SH-SY5Y (cell line): ENCODE results near the gene MST1.

Experiments used
- GATA2 ChIP-seq: IDR thresholded peaks from 2 replicates; pipeline ENCODE4 v1.6.1; 2011; ENCODE audit warnings: mild to moderate bottlenecking, low read depth, low read length
- GATA3 ChIP-seq: IDR thresholded peaks from 2 replicates; pipeline ENCODE4 v1.6.1; 2011; ENCODE audit warnings: low read depth, mild to moderate bottlenecking, low read length, moderate library complexity

The MST1 gene

GRCh38 chr3:49713336-49714105 is 24.2 kb upstream of the MST1 start:
- TF ChIP-seq GATA2 = no peak
- TF ChIP-seq GATA3 = no peak

DNA sequence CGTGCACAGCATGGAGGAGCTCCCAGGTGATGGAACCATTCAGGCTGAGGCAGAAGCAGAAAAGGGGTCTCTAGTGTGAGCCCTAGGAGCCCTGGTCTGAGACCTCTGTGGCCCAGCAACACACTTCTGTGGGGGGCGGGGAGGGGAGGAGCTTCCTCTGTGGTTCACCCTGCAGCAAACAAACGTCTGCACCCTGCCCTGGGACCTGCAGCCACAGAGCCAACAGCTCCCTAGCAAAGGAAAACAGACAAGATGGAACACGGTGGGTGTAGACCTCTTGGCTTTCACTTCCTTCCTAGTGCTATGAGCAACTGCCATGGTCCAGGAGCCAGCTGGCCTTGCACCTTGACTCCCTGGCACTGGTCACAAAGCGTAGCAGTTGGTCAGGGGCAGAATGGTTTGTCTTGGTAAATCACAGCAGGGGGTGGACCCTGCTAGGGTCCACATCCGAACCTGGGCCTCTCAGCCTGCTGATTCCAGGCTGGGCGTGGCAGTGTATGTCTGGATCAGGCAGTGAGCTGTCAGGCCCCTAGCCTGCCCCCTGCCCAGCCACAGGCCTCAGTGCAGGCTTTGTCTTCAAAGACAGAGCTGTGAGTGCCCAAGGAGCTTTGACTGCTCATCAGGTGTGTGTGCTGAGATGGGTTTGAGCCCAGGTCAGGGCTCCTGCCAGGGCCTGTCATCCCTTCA is 23.5 kb upstream of the MST1 start:
- TF ChIP-seq GATA2 (no peak), GATA3 (no peak)

GRCh38 chr3:49712166-49712565 is 22.9 kb upstream of the MST1 start:
- TF ChIP-seq GATA3 = no peak
- TF ChIP-seq GATA2 = no peak

DNA sequence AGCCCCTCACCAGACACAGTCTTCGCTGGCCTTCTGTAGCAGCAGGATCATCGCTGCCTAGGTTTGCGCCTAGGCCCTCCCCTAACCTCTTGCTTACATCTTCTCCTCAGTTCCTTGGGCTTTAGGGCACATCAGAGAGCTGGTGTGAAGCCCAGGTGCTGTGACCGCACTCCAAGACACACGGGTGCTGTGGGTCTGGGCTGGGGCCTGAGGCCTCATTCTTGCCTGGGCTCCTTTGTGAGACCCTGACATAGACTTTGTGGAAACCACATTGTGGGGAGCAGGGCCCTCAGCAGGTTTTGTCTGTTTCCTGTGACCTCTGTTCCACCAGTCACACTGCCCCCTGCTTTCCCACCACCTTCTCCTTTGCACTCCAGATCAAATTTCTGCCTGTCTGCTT is 22.2 kb upstream of the MST1 start:
- TF ChIP-seq GATA3 (no peak), GATA2 (no peak)

DNA sequence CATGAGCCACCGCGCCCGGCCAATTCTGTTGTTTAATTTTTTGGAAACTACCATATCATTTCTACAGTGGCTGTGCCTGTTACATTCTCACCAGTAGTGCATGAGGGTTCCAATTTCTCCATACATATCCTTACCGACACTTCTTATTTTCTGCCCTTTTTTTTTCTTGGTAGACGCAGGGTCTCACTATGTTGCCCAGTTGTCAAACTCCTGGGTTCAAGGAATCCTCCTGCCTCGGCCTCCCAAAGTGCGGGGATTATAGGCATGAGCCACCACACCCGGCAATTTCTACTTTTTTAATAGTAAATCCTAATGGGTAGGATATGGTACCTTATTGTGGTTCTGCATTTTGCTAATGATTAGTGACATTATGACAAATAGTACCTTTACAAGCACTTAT is 20.6 kb upstream of the MST1 start:
- no peak for TF ChIP-seq GATA2
- no peak for TF ChIP-seq GATA3

DNA sequence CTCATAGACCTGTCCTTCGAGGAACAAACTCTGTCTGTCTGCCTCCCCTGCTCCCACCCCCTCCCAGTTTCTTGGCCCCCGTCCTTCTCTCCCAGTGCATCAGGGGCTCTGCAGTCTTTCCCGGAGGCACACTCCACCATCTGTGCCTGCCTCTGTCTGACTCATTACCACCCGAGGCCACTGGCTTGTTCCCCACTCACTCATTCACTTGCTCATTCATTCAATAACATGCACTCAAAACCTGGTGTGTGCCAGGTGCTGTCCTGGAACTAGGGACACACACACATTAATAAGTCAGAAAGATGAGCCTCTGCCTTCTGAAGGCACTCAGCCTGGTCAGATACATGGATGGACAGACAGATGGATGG is 17.8 kb upstream of the MST1 start:
- TF ChIP-seq GATA2 = no peak
- TF ChIP-seq GATA3 = no peak

- no peak for TF ChIP-seq GATA2
- TF ChIP-seq GATA3 = no peak
Observed at GRCh38 chr3:49706456-49707112, 17.3 kb upstream of the MST1 start.

DNA sequence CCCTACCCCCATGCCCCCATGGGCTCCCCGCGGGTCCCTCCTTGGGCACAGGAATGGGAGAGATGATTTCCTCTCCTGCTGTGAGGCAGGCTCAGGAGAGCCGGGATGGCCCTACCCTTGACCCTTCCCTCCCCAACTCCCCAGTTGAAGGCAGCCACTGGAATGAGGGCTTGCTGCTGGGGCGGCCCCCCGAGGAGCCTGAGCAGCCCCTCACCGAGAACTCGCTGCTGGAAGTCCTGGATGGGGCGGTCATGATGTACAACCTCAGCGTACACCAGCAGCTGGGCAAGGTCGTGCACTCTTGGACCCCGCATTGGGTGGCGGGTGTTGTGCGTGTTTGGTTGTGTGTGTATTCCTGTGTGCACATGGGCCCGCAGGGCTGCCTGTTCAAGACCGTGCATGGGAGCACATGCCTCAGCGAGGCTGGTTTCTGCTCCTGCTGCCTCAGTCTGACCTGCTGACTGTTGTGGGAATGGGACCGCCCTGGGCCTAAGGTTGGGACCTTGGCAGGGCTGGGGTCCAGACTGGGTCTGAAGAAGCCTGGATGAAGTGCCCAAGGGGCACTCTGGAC is 16.2 kb upstream of the MST1 start:
- TF ChIP-seq GATA2 (no peak), GATA3 (no peak)

- TF ChIP-seq GATA2 = no peak
- no peak for TF ChIP-seq GATA3
Observed at GRCh38 chr3:49704629-49705028, 15.4 kb upstream of the MST1 start.

- TF ChIP-seq GATA3 (no peak), GATA2 (no peak)
Observed at GRCh38 chr3:49703956-49704355, 14.7 kb upstream of the MST1 start.

- TF ChIP-seq GATA2 = no peak
- no peak for TF ChIP-seq GATA3
Observed at GRCh38 chr3:49703443-49703927, 14.2 kb upstream of the MST1 start.

- TF ChIP-seq GATA3 = no peak
- TF ChIP-seq GATA2 = no peak
Observed at GRCh38 chr3:49702672-49703071, 13.4 kb upstream of the MST1 start.

DNA sequence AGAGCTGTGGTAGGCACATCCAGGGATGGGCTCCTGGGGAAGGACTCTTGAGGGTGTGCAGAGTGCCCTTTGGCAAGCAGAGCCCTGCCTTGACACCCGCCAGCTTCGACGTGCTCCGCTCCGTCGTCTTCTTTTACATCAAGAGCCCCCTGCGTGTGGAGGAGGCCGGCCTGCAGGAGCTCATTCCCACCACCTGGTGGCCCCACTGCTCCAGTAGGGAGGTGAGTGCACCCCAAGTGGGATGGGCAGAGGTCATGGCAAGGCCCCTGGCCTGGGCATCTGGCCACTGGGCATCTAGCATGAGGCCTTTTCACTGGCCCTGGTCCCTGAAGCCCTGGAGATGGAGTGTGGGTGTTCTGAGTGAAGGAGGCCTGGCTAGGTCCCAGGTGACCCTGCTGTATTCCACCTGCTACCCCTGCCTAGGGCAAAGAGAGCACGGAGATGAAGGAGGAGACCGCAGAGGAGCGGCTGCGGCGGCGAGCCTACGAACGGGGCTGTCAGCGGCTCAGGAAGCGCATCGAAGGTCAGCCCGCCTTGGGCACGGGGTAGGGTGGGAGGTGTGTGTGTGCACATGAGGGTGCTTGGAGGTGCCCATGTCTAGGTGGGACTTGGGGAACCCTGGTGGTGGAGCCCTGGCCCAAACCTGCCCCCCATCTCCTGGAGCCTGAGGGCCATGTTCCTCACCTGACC is 12.3 kb upstream of the MST1 start:
- TF ChIP-seq GATA3 (no peak), GATA2 (no peak)
